ENCODE data around the gene ATP6V1G3.

DNA sequence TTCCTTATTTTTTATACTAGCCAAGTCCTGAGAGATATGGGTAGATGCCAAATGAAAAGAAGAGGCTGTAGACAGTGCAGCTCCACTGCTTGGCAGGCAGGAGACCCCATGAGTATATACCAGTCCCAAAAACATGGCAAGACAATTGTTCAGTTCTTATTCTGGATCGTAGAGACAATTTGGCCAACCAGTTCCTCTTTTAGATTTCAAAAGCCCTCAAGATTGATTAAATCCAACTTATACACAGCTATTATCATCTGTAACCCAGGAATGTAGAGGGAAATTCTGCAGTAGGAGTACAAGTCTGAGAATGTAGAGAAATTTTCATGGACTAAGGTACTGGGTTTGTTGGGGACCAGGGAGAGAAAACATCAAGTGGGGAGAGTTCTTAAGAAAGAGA, 50.3 kb downstream of the ATP6V1G3 start:
- TF ChIP-seq EZH2 (optimal IDR thresholded peaks at IDR 0.05; ENCODE audit: low read depth, low read length): no peak
- TF ChIP-seq, protein P1, sequence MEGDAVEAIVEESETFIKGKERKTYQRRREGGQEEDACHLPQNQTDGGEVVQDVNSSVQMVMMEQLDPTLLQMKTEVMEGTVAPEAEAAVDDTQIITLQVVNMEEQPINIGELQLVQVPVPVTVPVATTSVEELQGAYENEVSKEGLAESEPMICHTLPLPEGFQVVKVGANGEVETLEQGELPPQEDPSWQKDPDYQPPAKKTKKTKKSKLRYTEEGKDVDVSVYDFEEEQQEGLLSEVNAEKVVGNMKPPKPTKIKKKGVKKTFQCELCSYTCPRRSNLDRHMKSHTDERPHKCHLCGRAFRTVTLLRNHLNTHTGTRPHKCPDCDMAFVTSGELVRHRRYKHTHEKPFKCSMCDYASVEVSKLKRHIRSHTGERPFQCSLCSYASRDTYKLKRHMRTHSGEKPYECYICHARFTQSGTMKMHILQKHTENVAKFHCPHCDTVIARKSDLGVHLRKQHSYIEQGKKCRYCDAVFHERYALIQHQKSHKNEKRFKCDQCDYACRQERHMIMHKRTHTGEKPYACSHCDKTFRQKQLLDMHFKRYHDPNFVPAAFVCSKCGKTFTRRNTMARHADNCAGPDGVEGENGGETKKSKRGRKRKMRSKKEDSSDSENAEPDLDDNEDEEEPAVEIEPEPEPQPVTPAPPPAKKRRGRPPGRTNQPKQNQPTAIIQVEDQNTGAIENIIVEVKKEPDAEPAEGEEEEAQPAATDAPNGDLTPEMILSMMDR (IDR thresholded peaks at IDR 0.05; ENCODE audit: low read length): no peak
- TF ChIP-seq EZH2phosphoT487 (IDR thresholded peaks at IDR 0.05; ENCODE audit: low read length): no peak

Data from MM.1S (cell line).